ENCODE measurements around the gene PAPPA. TPM values are rescaled to one million over a fixed set of nuclear protein-coding genes. Genes with fewer than 3 reads are reported as not detected.

PAPPA gene
- total and polyA plus RNA-seq, 2 experiments from 2014 or later = 0.76 to 0.80 TPM

DNA sequence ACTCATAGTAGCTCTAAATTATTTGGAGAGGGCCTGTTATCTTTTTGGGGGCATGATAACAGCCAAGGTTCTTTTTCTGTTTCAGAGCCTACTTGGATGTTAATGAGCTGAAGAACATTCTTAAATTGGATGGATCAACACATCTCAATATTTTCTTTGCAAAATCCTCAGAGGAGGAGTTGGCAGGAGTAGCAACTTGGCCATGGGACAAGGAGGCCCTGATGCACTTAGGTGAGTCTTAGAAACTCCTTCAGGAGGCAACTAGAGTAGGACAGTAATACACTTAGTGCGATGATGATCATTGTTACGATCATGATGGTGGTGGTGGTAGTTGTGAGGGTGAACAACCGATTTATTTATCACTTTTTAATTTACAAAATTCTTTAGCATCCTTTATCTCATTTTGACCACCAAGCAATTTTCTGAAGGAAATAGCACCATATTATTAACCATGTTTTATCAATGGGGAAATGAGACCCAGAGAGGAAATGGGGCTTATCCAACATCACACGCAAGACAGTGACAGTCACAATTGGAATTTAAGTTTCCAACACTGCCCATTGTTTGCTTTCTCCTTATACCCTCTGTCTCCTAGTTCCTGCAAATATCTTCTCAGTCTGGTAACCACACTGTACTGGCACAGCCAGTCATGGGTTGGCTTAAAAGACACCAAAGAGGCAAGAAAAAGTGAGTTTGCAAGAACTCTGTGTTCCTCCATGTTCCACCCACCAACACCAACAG, 54.0 kb downstream of the PAPPA start:
- no peaks in the 10 kb centered on the region for H3K9me3 ChIP-seq (ENCODE audit: low read depth)
- H3K4me1 ChIP-seq (ENCODE audit: low read depth) = no peaks in the 10 kb centered on the region
- no peaks in the 10 kb centered on the region for H3K36me3 ChIP-seq
- H3K27me3 ChIP-seq = no peaks in the 10 kb centered on the region
- H3K27ac ChIP-seq = no peak overlapping the region
- peak in 1 of 2 donors; percentile 35 for DNase-seq (ENCODE audit: low read depth in 1 of 2, low spot score in 1 of 2)
- TF ChIP-seq, protein P1, sequence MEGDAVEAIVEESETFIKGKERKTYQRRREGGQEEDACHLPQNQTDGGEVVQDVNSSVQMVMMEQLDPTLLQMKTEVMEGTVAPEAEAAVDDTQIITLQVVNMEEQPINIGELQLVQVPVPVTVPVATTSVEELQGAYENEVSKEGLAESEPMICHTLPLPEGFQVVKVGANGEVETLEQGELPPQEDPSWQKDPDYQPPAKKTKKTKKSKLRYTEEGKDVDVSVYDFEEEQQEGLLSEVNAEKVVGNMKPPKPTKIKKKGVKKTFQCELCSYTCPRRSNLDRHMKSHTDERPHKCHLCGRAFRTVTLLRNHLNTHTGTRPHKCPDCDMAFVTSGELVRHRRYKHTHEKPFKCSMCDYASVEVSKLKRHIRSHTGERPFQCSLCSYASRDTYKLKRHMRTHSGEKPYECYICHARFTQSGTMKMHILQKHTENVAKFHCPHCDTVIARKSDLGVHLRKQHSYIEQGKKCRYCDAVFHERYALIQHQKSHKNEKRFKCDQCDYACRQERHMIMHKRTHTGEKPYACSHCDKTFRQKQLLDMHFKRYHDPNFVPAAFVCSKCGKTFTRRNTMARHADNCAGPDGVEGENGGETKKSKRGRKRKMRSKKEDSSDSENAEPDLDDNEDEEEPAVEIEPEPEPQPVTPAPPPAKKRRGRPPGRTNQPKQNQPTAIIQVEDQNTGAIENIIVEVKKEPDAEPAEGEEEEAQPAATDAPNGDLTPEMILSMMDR (IDR thresholded peaks at IDR 0.05; ENCODE audit: low read depth, low read length) = no peak
- H3K4me3 ChIP-seq = no peak overlapping the region

- no peaks in the 10 kb centered on the region for H3K27me3 ChIP-seq
- no peak overlapping the region for H3K27ac ChIP-seq
- H3K9me3 ChIP-seq (ENCODE audit: low read depth) = no peaks in the 10 kb centered on the region
- TF ChIP-seq, protein P1 (IDR thresholded peaks at IDR 0.05; ENCODE audit: low read depth, low read length) = peak; percentile 27
- DNase-seq (ENCODE audit: low read depth in 1 of 2, low spot score in 1 of 2) = peak in 1 of 2 donors; percentile 52
- no peak overlapping the region for H3K4me3 ChIP-seq
- no peaks in the 10 kb centered on the region for H3K4me1 ChIP-seq (ENCODE audit: low read depth)
- no peaks in the 10 kb centered on the region for H3K36me3 ChIP-seq
Measured at GRCh38 chr9:116208417-116209232, 55.0 kb downstream of the PAPPA start.

GRCh38 chr9:116209414-116210116, 56.0 kb downstream of the PAPPA start:
- no peaks in the 10 kb centered on the region for H3K9me3 ChIP-seq (ENCODE audit: low read depth)
- no peaks in the 10 kb centered on the region for H3K36me3 ChIP-seq
- H3K4me3 ChIP-seq = no peak overlapping the region
- no peak overlapping the region for H3K27ac ChIP-seq
- TF ChIP-seq, protein P1 (IDR thresholded peaks at IDR 0.05; ENCODE audit: low read depth, low read length) = no peak
- no peak for DNase-seq (ENCODE audit: low read depth in 1 of 2, low spot score in 1 of 2)
- no peaks in the 10 kb centered on the region for H3K27me3 ChIP-seq
- no peaks in the 10 kb centered on the region for H3K4me1 ChIP-seq (ENCODE audit: low read depth)

GRCh38 chr9:116212986-116213692, 59.5 kb downstream of the PAPPA start:
- no peaks in the 10 kb centered on the region for H3K36me3 ChIP-seq
- no peak for DNase-seq (ENCODE audit: low read depth in 1 of 2, low spot score in 1 of 2)
- TF ChIP-seq, protein P1 (IDR thresholded peaks at IDR 0.05; ENCODE audit: low read depth, low read length) = no peak

DNA sequence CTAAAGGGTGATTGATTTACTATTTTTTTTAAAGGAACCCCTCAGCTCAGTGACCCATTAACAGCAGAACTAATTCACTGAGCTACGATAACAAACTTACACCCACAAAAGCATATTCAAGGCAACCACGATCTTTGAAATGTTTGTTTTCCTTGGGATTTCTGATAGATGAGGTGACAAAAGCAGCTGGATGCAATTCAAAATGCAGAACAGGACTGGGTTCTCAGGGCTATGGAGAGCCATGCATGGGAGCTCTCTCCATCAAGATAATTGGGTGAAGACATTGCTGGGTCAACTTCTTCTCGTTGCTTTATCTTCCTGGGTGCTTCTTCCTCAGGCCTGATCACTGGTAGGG, 60.1 kb downstream of the PAPPA start:
- H3K27ac ChIP-seq = no peak overlapping the region
- peaks cover 3% of the 10 kb centered on the region for H3K27me3 ChIP-seq
- H3K4me1 ChIP-seq (ENCODE audit: low read depth) = no peaks in the 10 kb centered on the region
- DNase-seq (ENCODE audit: low read depth in 1 of 2, low spot score in 1 of 2) = no peak
- no peaks in the 10 kb centered on the region for H3K36me3 ChIP-seq
- H3K9me3 ChIP-seq (ENCODE audit: low read depth) = no peaks in the 10 kb centered on the region
- H3K4me3 ChIP-seq = no peak overlapping the region
- TF ChIP-seq, protein P1 (IDR thresholded peaks at IDR 0.05; ENCODE audit: low read depth, low read length) = no peak

More at GRCh38 chr9:116212986-116213692, 59.5 kb downstream of the PAPPA start:
- H3K27me3 ChIP-seq = peaks cover 3% of the 10 kb centered on the region
- H3K4me3 ChIP-seq = no peak overlapping the region
- H3K4me1 ChIP-seq (ENCODE audit: low read depth) = no peaks in the 10 kb centered on the region
- no peak overlapping the region for H3K27ac ChIP-seq
- H3K9me3 ChIP-seq (ENCODE audit: low read depth) = no peaks in the 10 kb centered on the region
